ENCODE results near the gene ARL6IP4. TPM values are rescaled to one million over a fixed set of nuclear protein-coding genes. Genes with fewer than 3 reads are reported as not detected.

Gene ARL6IP4
- total RNA-seq, 2 experiments from 2014 or later: 228 to 263 TPM

DNA sequence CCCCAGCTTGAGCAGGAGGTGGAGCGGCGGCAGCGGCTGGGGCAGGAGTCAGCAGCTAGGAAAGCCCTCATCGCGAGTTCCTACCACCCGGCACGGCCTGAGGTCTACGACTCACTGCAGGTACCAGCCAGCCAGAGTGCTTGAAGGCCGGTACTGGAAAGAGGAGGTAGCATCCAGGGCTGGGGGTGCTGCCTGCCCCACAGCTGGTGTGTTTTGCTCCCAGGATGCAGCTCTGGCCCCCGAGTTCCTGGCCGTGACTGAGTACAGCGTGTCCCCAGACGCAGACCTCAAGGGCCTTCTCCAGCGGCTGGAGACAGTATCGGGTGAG lies 3.9 kb upstream of the ARL6IP4 start:
- Histone ChIP-seq H4K20me1 (ENCODE audit: insufficient read depth, low read length) (0 out of 2 replicates have a peak, but pooled peaks cover 5% of the 10 kb centered on the region), H3K9me3 (ENCODE audit: low read length) (no peaks in the 10 kb centered on the region), H3K79me2 (ENCODE audit: insufficient read depth, low read depth, low read length) (peaks cover 20% of the 10 kb centered on the region), H3K4me2 (ENCODE audit: low read length) (peak overlapping the region; percentile 100), H2AFZ (ENCODE audit: low read length) (no peak overlapping the region), H3K27ac (ENCODE audit: low read depth, low read length, poor library complexity, severe bottlenecking) (no peak overlapping the region), H3K4me3 (ENCODE audit: low read depth, low read length, poor library complexity, severe bottlenecking) (peak overlapping the region; percentile 76), H3K36me3 (ENCODE audit: insufficient read depth, low read length) (peaks cover 26% of the 10 kb centered on the region; the same call in 1 of the 2 replicates), H3K9me2 (ENCODE audit: insufficient read depth, low read length) (no peaks in the 10 kb centered on the region), H3K4me1 (ENCODE audit: insufficient read depth, low read length, poor library complexity, severe bottlenecking) (peaks cover 30% of the 10 kb centered on the region)
- ChIA-PET POLR2A (interaction anchor here (3.0 kb wide), 1 partner anchor 256 kb away, joined by 17 read pairs; the partner anchor contains the start of genes MPHOSPH9 and MTRFR), CTCF (ENCODE audit: unreplicated experiment) (no interaction called here)
- intact Hi-C loops (cut with micrococcal nuclease; ENCODE audit: unreplicated experiment): no loop called here
- no peak for DNase-seq (ENCODE audit: low spot score)
- no TSS peak for BruUV-seq (replicated peaks)
- TF ChIP-seq EZH2phosphoT487 (IDR thresholded peaks at IDR 0.05; ENCODE audit: borderline replicate concordance, low read depth, low read length): no peak
- TF ChIP-seq, protein P1, sequence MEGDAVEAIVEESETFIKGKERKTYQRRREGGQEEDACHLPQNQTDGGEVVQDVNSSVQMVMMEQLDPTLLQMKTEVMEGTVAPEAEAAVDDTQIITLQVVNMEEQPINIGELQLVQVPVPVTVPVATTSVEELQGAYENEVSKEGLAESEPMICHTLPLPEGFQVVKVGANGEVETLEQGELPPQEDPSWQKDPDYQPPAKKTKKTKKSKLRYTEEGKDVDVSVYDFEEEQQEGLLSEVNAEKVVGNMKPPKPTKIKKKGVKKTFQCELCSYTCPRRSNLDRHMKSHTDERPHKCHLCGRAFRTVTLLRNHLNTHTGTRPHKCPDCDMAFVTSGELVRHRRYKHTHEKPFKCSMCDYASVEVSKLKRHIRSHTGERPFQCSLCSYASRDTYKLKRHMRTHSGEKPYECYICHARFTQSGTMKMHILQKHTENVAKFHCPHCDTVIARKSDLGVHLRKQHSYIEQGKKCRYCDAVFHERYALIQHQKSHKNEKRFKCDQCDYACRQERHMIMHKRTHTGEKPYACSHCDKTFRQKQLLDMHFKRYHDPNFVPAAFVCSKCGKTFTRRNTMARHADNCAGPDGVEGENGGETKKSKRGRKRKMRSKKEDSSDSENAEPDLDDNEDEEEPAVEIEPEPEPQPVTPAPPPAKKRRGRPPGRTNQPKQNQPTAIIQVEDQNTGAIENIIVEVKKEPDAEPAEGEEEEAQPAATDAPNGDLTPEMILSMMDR (conservative IDR thresholded peaks at IDR 0.05; ENCODE audit: low read length): no peak

DNA sequence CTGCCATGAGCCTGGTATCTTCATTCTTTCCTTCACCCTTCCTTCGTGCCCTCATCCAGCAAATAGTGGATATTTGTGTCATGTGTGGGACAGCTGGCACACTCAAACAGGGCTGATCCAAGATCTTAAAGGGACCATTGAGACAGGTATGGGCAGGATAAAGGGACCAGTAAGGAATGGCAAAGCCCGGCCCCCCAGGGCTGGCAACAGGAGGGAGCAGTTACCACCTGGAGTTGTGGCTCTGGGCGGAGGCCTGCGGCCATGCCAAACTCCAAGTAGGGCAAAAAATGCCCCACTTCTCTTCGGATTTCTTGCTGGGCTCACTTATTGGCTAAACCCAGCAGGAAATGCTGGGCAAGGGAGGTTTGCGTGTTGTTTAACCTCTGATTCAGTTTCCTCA lies 3.3 kb upstream of the ARL6IP4 start:
- Histone ChIP-seq H3K36me3 (ENCODE audit: insufficient read depth, low read length) (peaks cover 31% of the 10 kb centered on the region), H4K20me1 (ENCODE audit: insufficient read depth, low read length) (0 out of 2 replicates have a peak, but pooled peaks cover 5% of the 10 kb centered on the region), H3K27ac (ENCODE audit: low read depth, low read length, poor library complexity, severe bottlenecking) (no peak overlapping the region), H2AFZ (ENCODE audit: low read length) (no peak overlapping the region), H3K4me1 (ENCODE audit: insufficient read depth, low read length, poor library complexity, severe bottlenecking) (peaks cover 35% of the 10 kb centered on the region), H3K4me2 (ENCODE audit: low read length) (peak overlapping the region; percentile 100; the same call in 1 of the 2 replicates), H3K9me2 (ENCODE audit: insufficient read depth, low read length) (no peaks in the 10 kb centered on the region), H3K4me3 (ENCODE audit: low read depth, low read length, poor library complexity, severe bottlenecking) (no peak overlapping the region), H3K79me2 (ENCODE audit: insufficient read depth, low read depth, low read length) (peaks cover 26% of the 10 kb centered on the region), H3K9me3 (ENCODE audit: low read length) (no peaks in the 10 kb centered on the region)
- intact Hi-C loops (cut with micrococcal nuclease; ENCODE audit: unreplicated experiment): no loop called here
- POLR2A ChIA-PET: no interaction called here
- no TSS peak for BruUV-seq (replicated peaks)
- TF ChIP-seq EZH2phosphoT487 (IDR thresholded peaks at IDR 0.05; ENCODE audit: borderline replicate concordance, low read depth, low read length): no peak
- TF ChIP-seq, protein P1 (conservative IDR thresholded peaks at IDR 0.05; ENCODE audit: low read length): no peak
- no peak for DNase-seq (ENCODE audit: low spot score)
- CTCF ChIA-PET (ENCODE audit: unreplicated experiment): no interaction called here

DNA sequence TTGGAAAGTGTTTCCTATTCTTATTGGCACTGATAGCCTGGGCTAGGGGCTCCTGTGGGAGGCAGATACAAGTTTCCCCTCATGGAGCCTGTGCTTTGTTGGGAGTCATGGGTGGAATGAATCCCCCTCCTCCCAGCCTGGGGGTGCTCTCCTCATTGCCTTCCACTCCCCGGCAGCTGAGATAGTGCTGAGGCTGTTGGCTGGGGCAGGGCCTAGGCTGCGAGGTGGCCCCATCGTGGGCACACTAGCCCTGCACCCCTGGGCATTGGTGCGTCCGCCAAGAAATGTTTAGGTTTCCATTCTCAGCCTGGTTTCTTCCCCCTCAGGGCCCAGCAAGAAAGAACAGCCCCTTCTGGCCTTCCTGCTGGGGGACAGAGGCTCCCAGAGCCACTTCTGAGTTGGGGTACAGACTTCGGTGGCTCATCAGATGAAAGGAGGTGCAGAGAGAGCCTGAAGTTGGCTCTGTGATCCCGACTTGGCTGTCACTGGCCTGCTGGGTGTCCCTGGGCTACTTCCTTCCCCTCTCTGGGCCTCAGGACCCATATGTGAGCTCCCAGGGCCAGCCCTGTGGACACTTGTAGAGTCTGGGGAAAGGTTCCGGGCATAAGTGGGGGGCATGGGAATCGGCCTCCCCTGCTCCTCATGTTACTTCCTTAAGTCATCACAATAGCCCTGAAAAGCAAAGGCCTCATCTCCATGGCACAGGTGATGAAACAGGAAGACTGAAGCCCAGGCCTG lies 2.7 kb upstream of the ARL6IP4 start:
- CTCF ChIA-PET (ENCODE audit: unreplicated experiment): interaction anchor here (0.6 kb wide), 1 partner anchor 91 kb away, joined by 3 read pairs; no protein-coding TSS in a partner anchor
- no peak overlapping the region for H3K27ac ChIP-seq (ENCODE audit: low read depth, low read length, poor library complexity, severe bottlenecking)

More for the DNA sequence above, 2.7 kb upstream of the ARL6IP4 start:
- H2AFZ ChIP-seq (ENCODE audit: low read length): no peak overlapping the region
- BruUV-seq (replicated peaks): no TSS peak
- no peaks in the 10 kb centered on the region for H3K9me3 ChIP-seq (ENCODE audit: low read length)
- no peaks in the 10 kb centered on the region for H3K9me2 ChIP-seq (ENCODE audit: insufficient read depth, low read length)
- H3K36me3 ChIP-seq (ENCODE audit: insufficient read depth, low read length): peaks cover 38% of the 10 kb centered on the region
- TF ChIP-seq, protein P1 (conservative IDR thresholded peaks at IDR 0.05; ENCODE audit: low read length): no peak
- TF ChIP-seq EZH2phosphoT487 (IDR thresholded peaks at IDR 0.05; ENCODE audit: borderline replicate concordance, low read depth, low read length): no peak
- peaks cover 42% of the 10 kb centered on the region for H3K4me1 ChIP-seq (ENCODE audit: insufficient read depth, low read length, poor library complexity, severe bottlenecking)
- POLR2A ChIA-PET: no interaction called here
- 0 out of 2 replicates have a peak, but pooled peaks cover 5% of the 10 kb centered on the region for H4K20me1 ChIP-seq (ENCODE audit: insufficient read depth, low read length)
- peaks cover 28% of the 10 kb centered on the region for H3K79me2 ChIP-seq (ENCODE audit: insufficient read depth, low read depth, low read length)
- H3K4me3 ChIP-seq (ENCODE audit: low read depth, low read length, poor library complexity, severe bottlenecking): no peak overlapping the region
- H3K4me2 ChIP-seq (ENCODE audit: low read length): no peak overlapping the region
- DNase-seq (ENCODE audit: low spot score): no peak
- intact Hi-C loops (cut with micrococcal nuclease; ENCODE audit: unreplicated experiment): no loop called here

Measured in OCI-LY7 (cell line).